Thyroid gland (tissue), 4 donors: Measurements from ENCODE around the gene IGFN1.

Experiments
- POLR2A ChIP-seq, 2 donors: fragments of 450-650 bp; IDR thresholded peaks; one replicate each; pipeline ENCODE4 v1.6.1; 2017; ENCODE audit warnings: antibody characterized with exemption in 2 of 2, mild to moderate bottlenecking in 2 of 2, moderate library complexity in 1 of 2
- TF ChIP-seq, protein P1 (sequence below), 6 experiments: fragments of 200-600 bp in 3 of 6; fragments of 450-650 bp in 3 of 6; sonication (generic) in 3 of 6; IDR thresholded peaks; one replicate each; pipeline ENCODE4 v1.5.1; 2016 to 2019; ENCODE audit warnings: antibody characterized with exemption in 6 of 6, mild to moderate bottlenecking in 2 of 6, inconsistent platforms in 1 of 6, moderate library complexity in 1 of 6

DNA sequence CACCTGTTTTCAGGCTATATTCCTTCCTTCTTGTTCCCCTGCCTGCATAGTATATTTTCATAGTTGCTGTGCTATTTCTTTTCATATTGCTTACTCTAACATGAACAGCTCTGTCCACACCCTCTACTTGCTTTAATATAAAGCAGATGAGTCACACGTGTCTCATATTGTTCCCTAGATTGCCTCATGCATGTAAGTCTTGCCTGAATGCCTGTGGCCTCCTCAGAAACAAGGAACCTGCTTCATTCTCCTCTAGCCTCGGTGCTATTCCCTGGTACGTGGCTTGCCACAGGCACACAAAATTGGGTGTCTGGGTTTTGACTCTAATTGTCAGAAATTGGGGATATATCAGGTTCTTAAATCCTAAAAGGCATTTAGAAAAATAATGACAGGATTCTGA, 76.2 kb downstream of the IGFN1 start:
- TF ChIP-seq, protein P1, sequence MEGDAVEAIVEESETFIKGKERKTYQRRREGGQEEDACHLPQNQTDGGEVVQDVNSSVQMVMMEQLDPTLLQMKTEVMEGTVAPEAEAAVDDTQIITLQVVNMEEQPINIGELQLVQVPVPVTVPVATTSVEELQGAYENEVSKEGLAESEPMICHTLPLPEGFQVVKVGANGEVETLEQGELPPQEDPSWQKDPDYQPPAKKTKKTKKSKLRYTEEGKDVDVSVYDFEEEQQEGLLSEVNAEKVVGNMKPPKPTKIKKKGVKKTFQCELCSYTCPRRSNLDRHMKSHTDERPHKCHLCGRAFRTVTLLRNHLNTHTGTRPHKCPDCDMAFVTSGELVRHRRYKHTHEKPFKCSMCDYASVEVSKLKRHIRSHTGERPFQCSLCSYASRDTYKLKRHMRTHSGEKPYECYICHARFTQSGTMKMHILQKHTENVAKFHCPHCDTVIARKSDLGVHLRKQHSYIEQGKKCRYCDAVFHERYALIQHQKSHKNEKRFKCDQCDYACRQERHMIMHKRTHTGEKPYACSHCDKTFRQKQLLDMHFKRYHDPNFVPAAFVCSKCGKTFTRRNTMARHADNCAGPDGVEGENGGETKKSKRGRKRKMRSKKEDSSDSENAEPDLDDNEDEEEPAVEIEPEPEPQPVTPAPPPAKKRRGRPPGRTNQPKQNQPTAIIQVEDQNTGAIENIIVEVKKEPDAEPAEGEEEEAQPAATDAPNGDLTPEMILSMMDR (IDR thresholded peaks at IDR 0.05): no peak
- TF ChIP-seq POLR2A (IDR thresholded peaks at IDR 0.05): no peak
